HepG2 (cell line): Measurements from ENCODE around the gene OSBPL8. TPM values are rescaled to one million over a fixed set of nuclear protein-coding genes. Genes with fewer than 3 reads are reported as not detected.

Experiments
- ATAC-seq: fragments of 200-7000 bp; cut with Tn5 transposase; 3 replicates; pipeline ENCODE4 v1.9.1; 2020; ENCODE audit warnings: mild to moderate bottlenecking, moderate library complexity
- BruUV-seq: library from RNA; stranded (reverse); fragments of 400-500 nt; replicated peaks from 2 replicates; lab custom pipeline; 2021; lab: Mats Ljungman, UMichigan
- CTCF ChIA-PET: fragments of 300-600 bp; formaldehyde crosslinking; extraction: SDS; loops from one replicate; lab custom pipeline; 2021; ENCODE audit warnings: low total read pairs, inconsistent platforms, low intra/inter-chr PET ratio; lab: Yijun Ruan, JAX
- POLR2A ChIA-PET: fragments of 350-600 bp; sonication (Branson Sonifier 250); formaldehyde crosslinking; loops from one replicate; lab custom pipeline; 2020; ENCODE audit warnings: antibody characterized with exemption, inconsistent platforms; lab: Yijun Ruan, JAX
- DNase-seq: peaks from one replicate; pipeline ENCODE4 v3.0.0-alpha.2; 2015; ENCODE audit warnings: low spot score
- FAIRE-seq: peaks from 3 replicates; lab custom pipeline; 2011; peaks lifted over from hg19 to GRCh38; lab: Jason Lieb, UNC
- H2AFZ ChIP-seq: one replicate; pipeline ENCODE4 v1.6.1; 2011; ENCODE audit warnings: low read length, inconsistent platforms
- H3K27ac ChIP-seq: fragments of 300-600 bp; 3 replicates; pipeline ENCODE4 v1.8.0; 2011; ENCODE audit warnings: mixed run types, mild to moderate bottlenecking, mixed read lengths, low read length, inconsistent platforms; ENCODE audit not compliant: insufficient read depth; ENCODE audit errors: extremely low read length
- H3K27me3 ChIP-seq, 2 experiments: fragments of 200-600 bp in 1 of 2; 2 replicates in 1 of 2; 3 replicates in 1 of 2; pipeline versions ENCODE4 v1.6.0 to v1.8.0; 2011; ENCODE audit warnings: low read length in 2 of 2, mild to moderate bottlenecking in 2 of 2, moderate library complexity in 2 of 2, inconsistent platforms in 1 of 2; ENCODE audit not compliant: insufficient read depth in 2 of 2, control insufficient read depth in 1 of 2
- H3K36me3 ChIP-seq, 2 experiments: fragments of 200-600 bp in 1 of 2; replicated peaks in 1 of 2; 2 replicates in 1 of 2; 3 replicates in 1 of 2; pipeline versions ENCODE4 v1.5.1 to v1.8.0; 2011; ENCODE audit warnings: low read length in 2 of 2, inconsistent platforms in 1 of 2; ENCODE audit not compliant: insufficient read depth in 2 of 2, control insufficient read depth in 1 of 2
- H3K4me1 ChIP-seq: 2 replicates; pipeline ENCODE4 v1.5.1; 2012; ENCODE audit warnings: low read length, inconsistent platforms; ENCODE audit not compliant: insufficient read depth
- H3K4me2 ChIP-seq: 2 replicates; pipeline ENCODE4 v1.6.0; 2011; ENCODE audit warnings: low read depth, low read length, inconsistent platforms
- H3K4me3 ChIP-seq, 3 experiments: fragments of 200-600 bp in 1 of 3; sonication (generic), shearing (Covaris generic) in 1 of 3; replicated peaks in 1 of 3; 2 replicates each; pipeline ENCODE4 v1.5.1; 2011 to 2016; ENCODE audit warnings: low read length in 3 of 3, inconsistent platforms in 2 of 3, low read depth in 2 of 3, mild to moderate bottlenecking in 2 of 3, control low read depth in 1 of 3, mixed read lengths in 1 of 3; ENCODE audit not compliant: insufficient read depth in 1 of 3
- H3K79me2 ChIP-seq: one replicate; pipeline ENCODE4 v1.6.1; 2011; ENCODE audit warnings: low read length, inconsistent platforms; ENCODE audit not compliant: insufficient read depth
- H3K9ac ChIP-seq: 2 replicates; pipeline ENCODE4 v1.6.0; 2011; ENCODE audit warnings: mild to moderate bottlenecking, low read depth, low read length, inconsistent platforms; ENCODE audit not compliant: insufficient read depth
- H3K9me3 ChIP-seq: 2 replicates; pipeline ENCODE4 v1.5.1; 2012; ENCODE audit warnings: mild to moderate bottlenecking, low read length
- H4K20me1 ChIP-seq: 2 replicates; pipeline ENCODE4 v1.6.0; 2011; ENCODE audit warnings: inconsistent platforms, mild to moderate bottlenecking, low read length, moderate library complexity; ENCODE audit not compliant: insufficient read depth
- FOXJ3 ChIP-seq: sonication (generic); formaldehyde crosslinking; IDR thresholded peaks from 2 replicates; pipeline ENCODE4 v1.4.0; 2020; ENCODE audit warnings: missing genetic modification reagents, mild to moderate bottlenecking, borderline replicate concordance
- FOXK1 ChIP-seq: sonication (generic); formaldehyde crosslinking; IDR thresholded peaks from 2 replicates; pipeline ENCODE4 v1.4.0; 2020; ENCODE audit warnings: low read depth, missing genetic modification reagents, borderline replicate concordance
- FOXP1 ChIP-seq, 2 experiments: fragments of 450-650 bp in 1 of 2; IDR thresholded peaks; 2 replicates each; pipeline ENCODE4 v1.6.1; 2017 to 2018; ENCODE audit warnings: antibody characterized with exemption in 1 of 2
- KDM6A ChIP-seq: IDR thresholded peaks from 2 replicates; pipeline ENCODE4 v1.6.1; 2016; ENCODE audit warnings: low read depth
- MIER2 ChIP-seq: IDR thresholded peaks from 2 replicates; pipeline ENCODE4 v1.6.1; 2016; ENCODE audit warnings: missing biosample characterization, missing genetic modification reagents
- MTF1 ChIP-seq: sonication (generic); formaldehyde crosslinking; IDR thresholded peaks from 2 replicates; pipeline ENCODE4 v1.5.0; 2020; ENCODE audit warnings: missing genetic modification reagents
- MXD4 ChIP-seq: IDR thresholded peaks from 2 replicates; pipeline ENCODE4 v1.6.1; 2016; ENCODE audit warnings: mild to moderate bottlenecking, missing biosample characterization, missing genetic modification reagents
- PLRG1 ChIP-seq: fragments of 450-650 bp; conservative IDR thresholded peaks from 2 replicates; pipeline ENCODE4 v1.6.1; 2016
- SP4 ChIP-seq: sonication (generic); formaldehyde crosslinking; IDR thresholded peaks from 2 replicates; pipeline ENCODE4 v1.8.1; 2023; ENCODE audit warnings: mild to moderate bottlenecking, missing genetic modification reagents
- SRY ChIP-seq: sonication (generic); formaldehyde crosslinking; IDR thresholded peaks from 2 replicates; pipeline ENCODE4 v1.8.0; 2022; ENCODE audit warnings: mild to moderate bottlenecking, missing genetic modification reagents
- STAT5B ChIP-seq: sonication (generic); formaldehyde crosslinking; IDR thresholded peaks from 2 replicates; pipeline ENCODE4 v1.4.0; 2020; ENCODE audit warnings: missing genetic modification reagents
- ZNF260 ChIP-seq: sonication (generic); formaldehyde crosslinking; IDR thresholded peaks from 2 replicates; pipeline ENCODE4 v1.4.0; 2020; ENCODE audit warnings: missing genetic modification reagents, low read depth, mild to moderate bottlenecking, borderline replicate concordance
- ZNF3 ChIP-seq: IDR thresholded peaks from 2 replicates; pipeline ENCODE4 v1.7.0; 2017; ENCODE audit warnings: inconsistent platforms
- ZNF33A ChIP-seq: sonication (generic); formaldehyde crosslinking; IDR thresholded peaks from 2 replicates; pipeline ENCODE4 v1.5.1; 2020; ENCODE audit warnings: missing genetic modification reagents, mild to moderate bottlenecking, moderate library complexity, borderline replicate concordance
- ZNF496 ChIP-seq: sonication (generic); formaldehyde crosslinking; IDR thresholded peaks from 2 replicates; pipeline ENCODE4 v1.8.1; 2023; ENCODE audit warnings: mild to moderate bottlenecking, moderate library complexity, missing genetic modification reagents; ENCODE audit not compliant: insufficient replicate concordance
- ZNF850 ChIP-seq: sonication (generic); formaldehyde crosslinking; conservative IDR thresholded peaks from 2 replicates; pipeline ENCODE4 v1.9.0; 2021; ENCODE audit warnings: mild to moderate bottlenecking, missing genetic modification reagents
- in situ Hi-C: cut with HindIII; loops from 2 replicates; pipeline ENCODE4 v1.10.0; 2017; ENCODE audit warnings: low pct_unique_long_range_greater_than_20kb; ENCODE audit not compliant: extremely low pct_ligation_motif_present
- intact Hi-C: fragments of 100-400 bp; cut with micrococcal nuclease; formaldehyde crosslinking; loops from one replicate; pipeline ENCODE4 v1.10.0; 2022; ENCODE audit not compliant: unreplicated experiment
- polyA plus RNA-seq, 8 experiments: library from polyadenylated mRNA; depleted of rRNA in 3 of 8; stranded (reverse) in 7 of 8; unstranded in 1 of 8; fragments of >200 nt; fragmentation: Illumina TruSeq in 4 of 8; extraction: Trizol in 4 of 8; gene quantifications; 2 replicates each; pipeline versions ENCODE4 v1.2.1 to v1.2.3, GENCODE V29; 2011 to 2016; ENCODE audit warnings: low read depth in 4 of 8, missing spikeins in 1 of 8, mixed read lengths in 1 of 8; ENCODE audit not compliant: insufficient read depth in 1 of 8
- total RNA-seq, 5 experiments: library from RNA; depleted of rRNA; stranded (reverse); fragments of >200 nt; fragmentation: Illumina TruSeq; extraction: Trizol; gene quantifications; 2 replicates each; pipeline ENCODE4 v1.2.3, GENCODE V29; 2016; ENCODE audit warnings: low read depth in 1 of 5
- TF ChIP-seq, protein P1 (sequence below): sonication (generic); formaldehyde crosslinking; IDR thresholded peaks from 2 replicates; pipeline ENCODE4 v1.5.0; 2020; ENCODE audit warnings: mild to moderate bottlenecking, missing genetic modification reagents, borderline replicate concordance
- TF ChIP-seq, protein P2 (sequence below): sonication (generic); formaldehyde crosslinking; IDR thresholded peaks from 2 replicates; pipeline ENCODE4 v1.9.0; 2021; ENCODE audit warnings: missing genetic modification reagents, borderline replicate concordance
- TF ChIP-seq, protein P3 (sequence below): sonication (generic); formaldehyde crosslinking; IDR thresholded peaks from 2 replicates; pipeline ENCODE4 v1.4.0; 2020; ENCODE audit warnings: mild to moderate bottlenecking, missing genetic modification reagents

Gene OSBPL8
- total and polyA plus RNA-seq, 2 of the 13 experiments (the other 11 are each of a cell fraction or from before 2014, with no cell fraction given): 11.0 to 33.9 TPM

DNA sequence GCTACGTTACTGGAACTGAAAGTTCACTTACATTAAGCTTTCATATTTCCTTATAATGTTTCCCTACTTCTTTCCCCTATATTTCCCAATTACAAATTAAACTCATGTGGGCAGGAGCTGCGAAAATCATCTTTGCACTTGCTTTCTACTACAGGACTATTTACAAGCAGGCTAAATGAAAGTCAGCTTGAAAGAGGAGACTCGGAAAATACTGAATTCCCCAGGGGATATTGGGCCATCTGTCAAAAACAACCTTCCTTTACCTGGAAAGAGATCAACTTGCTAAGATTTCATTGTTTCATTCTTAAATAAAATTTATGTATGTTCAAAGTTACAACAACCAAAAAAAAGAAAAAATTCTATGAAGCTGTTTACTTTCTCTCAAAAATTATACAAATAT lies 118.6 kb downstream of the OSBPL8 start (continued):
- TF ChIP-seq, protein P1, sequence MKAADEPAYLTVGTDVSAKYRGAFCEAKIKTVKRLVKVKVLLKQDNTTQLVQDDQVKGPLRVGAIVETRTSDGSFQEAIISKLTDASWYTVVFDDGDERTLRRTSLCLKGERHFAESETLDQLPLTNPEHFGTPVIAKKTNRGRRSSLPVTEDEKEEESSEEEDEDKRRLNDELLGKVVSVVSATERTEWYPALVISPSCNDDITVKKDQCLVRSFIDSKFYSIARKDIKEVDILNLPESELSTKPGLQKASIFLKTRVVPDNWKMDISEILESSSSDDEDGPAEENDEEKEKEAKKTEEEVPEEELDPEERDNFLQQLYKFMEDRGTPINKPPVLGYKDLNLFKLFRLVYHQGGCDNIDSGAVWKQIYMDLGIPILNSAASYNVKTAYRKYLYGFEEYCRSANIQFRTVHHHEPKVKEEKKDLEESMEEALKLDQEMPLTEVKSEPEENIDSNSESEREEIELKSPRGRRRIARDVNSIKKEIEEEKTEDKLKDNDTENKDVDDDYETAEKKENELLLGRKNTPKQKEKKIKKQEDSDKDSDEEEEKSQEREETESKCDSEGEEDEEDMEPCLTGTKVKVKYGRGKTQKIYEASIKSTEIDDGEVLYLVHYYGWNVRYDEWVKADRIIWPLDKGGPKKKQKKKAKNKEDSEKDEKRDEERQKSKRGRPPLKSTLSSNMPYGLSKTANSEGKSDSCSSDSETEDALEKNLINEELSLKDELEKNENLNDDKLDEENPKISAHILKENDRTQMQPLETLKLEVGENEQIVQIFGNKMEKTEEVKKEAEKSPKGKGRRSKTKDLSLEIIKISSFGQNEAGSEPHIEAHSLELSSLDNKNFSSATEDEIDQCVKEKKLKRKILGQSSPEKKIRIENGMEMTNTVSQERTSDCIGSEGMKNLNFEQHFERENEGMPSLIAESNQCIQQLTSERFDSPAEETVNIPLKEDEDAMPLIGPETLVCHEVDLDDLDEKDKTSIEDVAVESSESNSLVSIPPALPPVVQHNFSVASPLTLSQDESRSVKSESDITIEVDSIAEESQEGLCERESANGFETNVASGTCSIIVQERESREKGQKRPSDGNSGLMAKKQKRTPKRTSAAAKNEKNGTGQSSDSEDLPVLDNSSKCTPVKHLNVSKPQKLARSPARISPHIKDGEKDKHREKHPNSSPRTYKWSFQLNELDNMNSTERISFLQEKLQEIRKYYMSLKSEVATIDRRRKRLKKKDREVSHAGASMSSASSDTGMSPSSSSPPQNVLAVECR: no peak
- TF ChIP-seq PLRG1 (no peak), STAT5B (no peak)

DNA sequence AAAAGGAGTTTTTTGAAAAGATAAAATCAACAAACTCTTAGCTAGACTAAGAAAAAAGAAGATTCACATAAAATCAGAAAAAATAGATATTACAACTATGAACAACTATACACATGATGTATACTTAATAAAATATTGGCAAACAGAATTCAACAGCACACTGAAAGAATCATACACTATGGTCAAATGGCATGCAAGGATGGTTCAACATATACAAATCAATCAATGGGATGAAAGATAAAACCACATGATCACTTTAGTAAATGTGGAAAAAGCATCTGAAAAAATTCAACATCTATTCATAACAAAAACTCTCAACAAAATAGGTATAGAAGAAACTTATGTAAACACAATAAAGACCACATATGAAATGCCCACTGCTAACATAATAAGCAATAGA lies 126.8 kb downstream of the OSBPL8 start:
- intact Hi-C loops (no loop called here), in situ Hi-C loops (no loop called here)
- POLR2A ChIA-PET: no interaction called here
- Histone ChIP-seq H3K79me2 (peaks cover 2% of the 10 kb centered on the region), H3K27me3 (no peaks in the 10 kb centered on the region), H2AFZ (no peak overlapping the region), H3K27ac (no peak overlapping the region), H4K20me1 (no peaks in the 10 kb centered on the region), H3K9ac (no peak overlapping the region), H3K4me3 (no peak overlapping the region), H3K4me2 (no peak overlapping the region), H3K4me1 (no peaks in the 10 kb centered on the region), H3K36me3 (no peaks in the 10 kb centered on the region), H3K9me3 (peaks cover 7% of the 10 kb centered on the region)
- CTCF ChIA-PET: no interaction called here
- no TSS peak for BruUV-seq
- ATAC-seq (no peak), FAIRE-seq (no peak), DNase-seq (no peak)
- TF ChIP-seq SRY (no peak), ZNF850 (CRISPR knock-in tag) (no peak), SP4 (CRISPR knock-in tag) (no peak), FOXP1 (IDR thresholded peaks at IDR 0.05) (no peak), FOXP1 (CRISPR knock-in tag; IDR thresholded peaks at IDR 0.05) (no peak), FOXK1 (no peak), MXD4 (CRISPR knock-in tag) (no peak), ZNF3 (CRISPR knock-in tag) (no peak), FOXJ3 (CRISPR knock-in tag) (no peak), KDM6A (CRISPR knock-in tag) (no peak), MTF1 (no peak), ZNF33A (CRISPR knock-in tag) (no peak), ZNF496 (CRISPR knock-in tag) (no peak), MIER2 (no peak), ZNF260 (CRISPR knock-in tag) (no peak)
- TF ChIP-seq, protein P2, sequence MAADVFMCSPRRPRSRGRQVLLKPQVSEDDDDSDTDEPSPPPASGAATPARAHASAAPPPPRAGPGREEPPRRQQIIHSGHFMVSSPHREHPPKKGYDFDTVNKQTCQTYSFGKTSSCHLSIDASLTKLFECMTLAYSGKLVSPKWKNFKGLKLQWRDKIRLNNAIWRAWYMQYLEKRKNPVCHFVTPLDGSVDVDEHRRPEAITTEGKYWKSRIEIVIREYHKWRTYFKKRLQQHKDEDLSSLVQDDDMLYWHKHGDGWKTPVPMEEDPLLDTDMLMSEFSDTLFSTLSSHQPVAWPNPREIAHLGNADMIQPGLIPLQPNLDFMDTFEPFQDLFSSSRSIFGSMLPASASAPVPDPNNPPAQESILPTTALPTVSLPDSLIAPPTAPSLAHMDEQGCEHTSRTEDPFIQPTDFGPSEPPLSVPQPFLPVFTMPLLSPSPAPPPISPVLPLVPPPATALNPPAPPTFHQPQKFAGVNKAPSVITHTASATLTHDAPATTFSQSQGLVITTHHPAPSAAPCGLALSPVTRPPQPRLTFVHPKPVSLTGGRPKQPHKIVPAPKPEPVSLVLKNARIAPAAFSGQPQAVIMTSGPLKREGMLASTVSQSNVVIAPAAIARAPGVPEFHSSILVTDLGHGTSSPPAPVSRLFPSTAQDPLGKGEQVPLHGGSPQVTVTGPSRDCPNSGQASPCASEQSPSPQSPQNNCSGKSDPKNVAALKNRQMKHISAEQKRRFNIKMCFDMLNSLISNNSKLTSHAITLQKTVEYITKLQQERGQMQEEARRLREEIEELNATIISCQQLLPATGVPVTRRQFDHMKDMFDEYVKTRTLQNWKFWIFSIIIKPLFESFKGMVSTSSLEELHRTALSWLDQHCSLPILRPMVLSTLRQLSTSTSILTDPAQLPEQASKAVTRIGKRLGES (CRISPR knock-in tag): no peak
- TF ChIP-seq, protein P3, sequence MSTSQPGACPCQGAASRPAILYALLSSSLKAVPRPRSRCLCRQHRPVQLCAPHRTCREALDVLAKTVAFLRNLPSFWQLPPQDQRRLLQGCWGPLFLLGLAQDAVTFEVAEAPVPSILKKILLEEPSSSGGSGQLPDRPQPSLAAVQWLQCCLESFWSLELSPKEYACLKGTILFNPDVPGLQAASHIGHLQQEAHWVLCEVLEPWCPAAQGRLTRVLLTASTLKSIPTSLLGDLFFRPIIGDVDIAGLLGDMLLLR: no peak
